ENCODE results near the gene DDX10.

- TF ChIP-seq CTCF (IDR thresholded peaks at IDR 0.05), result no peak
- no peak for TF ChIP-seq EZH2phosphoT487 (IDR thresholded peaks at IDR 0.05; ENCODE audit: borderline replicate concordance, low read depth)
- TF ChIP-seq MAX (IDR thresholded peaks at IDR 0.05; ENCODE audit: low read depth), result 0 out of 2 replicates have a peak, but pooled peaks have one; percentile 68
- TF ChIP-seq RAD21 (IDR thresholded peaks at IDR 0.05; ENCODE audit: low read length), result peak; percentile 37; the same call in 1 of the 2 replicates
- TF ChIP-seq POLR2AphosphoS5 (IDR thresholded peaks at IDR 0.05; ENCODE audit: low read depth, low read length), result peak; percentile 74
- peak; percentile 14; the same call in 1 of the 2 replicates for TF ChIP-seq RFX5 (IDR thresholded peaks at IDR 0.05; ENCODE audit: low read length)
- TF ChIP-seq GATA2 (CRISPR knock-in tag; IDR thresholded peaks at IDR 0.05), result peak; percentile 94
- peak; percentile 80 to 92; a peak in 3 of 4 replicates for TF ChIP-seq EP300 (IDR thresholded peaks at IDR 0.05; ENCODE audit: borderline replicate concordance in 1 of 2, low read depth in 1 of 2, low read length in 1 of 2)
- TF ChIP-seq ZBTB33 (IDR thresholded peaks at IDR 0.05; ENCODE audit: borderline replicate concordance, low read depth), result no peak
- peak; percentile 85 for TF ChIP-seq RCOR1 (IDR thresholded peaks at IDR 0.05; ENCODE audit: low read length)
- TF ChIP-seq SMC3 (IDR thresholded peaks at IDR 0.05; ENCODE audit: low read depth, low read length), result peak; percentile 18; the same call in 1 of the 2 replicates
- peak; percentile 34; the same call in 1 of the 2 replicates for TF ChIP-seq REST (IDR thresholded peaks at IDR 0.05; ENCODE audit: low read depth, low read length)
Measured at GRCh38 chr11:108967571-108967970, 302.7 kb downstream of the DDX10 start.

All from SK-N-SH (cell line).